Measurements from ENCODE around the gene MLF1.

DNA sequence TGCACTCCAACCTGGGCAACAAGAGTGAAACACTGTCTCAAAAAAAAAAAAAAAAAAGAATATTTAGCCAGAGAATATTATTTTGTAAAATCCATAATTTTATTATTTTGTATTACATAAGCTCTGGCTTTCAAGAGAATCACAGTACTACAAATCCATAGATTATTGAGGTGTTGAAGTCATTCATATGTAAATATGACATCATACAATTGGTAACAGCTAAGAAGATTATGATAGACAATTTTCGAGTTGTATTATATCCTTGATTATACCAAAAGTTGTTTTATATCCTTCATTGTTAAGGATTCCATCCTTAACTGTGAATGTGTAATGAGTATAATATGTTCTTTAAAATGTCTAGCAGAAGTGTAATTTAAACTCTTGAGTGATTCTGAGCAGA is 3.7 kb downstream of the MLF1 start:
- TF ChIP-seq CTCF (IDR thresholded peaks at IDR 0.05; ENCODE audit: low read length) (no peak), EZH2 (IDR thresholded peaks at IDR 0.05; ENCODE audit: borderline replicate concordance, low read length) (no peak)

Data from OCI-LY1 (cell line).